Stimulated activated CD4-positive, alpha-beta T cell treated with anti-CD3 and anti-CD28 coated beads, Interleukin-15, amount 100 ng/mL, for 24 hours (primary cell): ENCODE measurements around the gene ALDH3B2.

ENCODE experiments used
- DNase-seq: peaks from one replicate; pipeline ENCODE4 v3.0.0-alpha.2; 2020

The ALDH3B2 gene

DNA sequence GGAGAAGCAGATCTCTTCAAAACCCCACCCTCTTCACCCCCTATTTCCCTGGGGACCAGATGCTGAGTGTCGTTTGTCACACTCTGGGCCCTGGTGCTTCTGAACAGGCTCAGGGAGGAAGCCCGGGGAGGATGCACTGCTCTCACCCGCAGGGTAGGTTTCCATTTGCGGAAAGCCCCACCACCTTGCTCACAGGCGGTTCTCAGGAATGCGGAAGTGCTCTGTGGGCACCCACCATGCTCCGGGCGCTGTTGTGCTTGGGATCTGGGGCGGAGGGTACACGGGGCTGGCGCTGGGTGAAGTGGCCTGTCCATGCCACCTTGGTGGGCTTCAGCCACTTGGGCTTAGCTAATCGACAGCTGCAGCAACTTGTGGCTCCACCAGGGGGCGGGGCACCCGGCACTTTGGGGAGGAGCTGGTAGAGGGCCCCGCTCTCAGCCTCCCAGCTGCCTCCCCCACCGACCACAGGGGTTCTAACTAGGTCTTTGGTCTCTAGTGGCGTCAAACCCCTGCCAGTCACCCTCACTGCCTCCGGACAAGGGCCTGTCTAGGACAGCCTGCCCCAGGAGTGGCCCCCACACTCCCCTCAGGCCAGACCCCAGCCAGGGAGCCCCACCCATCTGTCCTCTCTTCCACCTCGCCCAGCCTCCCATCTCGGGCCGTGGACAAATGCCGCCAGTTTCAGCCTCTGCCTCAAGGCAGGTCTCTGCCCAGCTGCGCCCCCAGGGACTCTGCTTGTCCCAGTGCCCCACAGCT is 60.3 kb downstream of the ALDH3B2 start:
- DNase-seq, result peak; percentile 88

- DNase-seq, result no peak
Observed at GRCh38 chr11:67613313-67613959, 61.0 kb downstream of the ALDH3B2 start.

DNA sequence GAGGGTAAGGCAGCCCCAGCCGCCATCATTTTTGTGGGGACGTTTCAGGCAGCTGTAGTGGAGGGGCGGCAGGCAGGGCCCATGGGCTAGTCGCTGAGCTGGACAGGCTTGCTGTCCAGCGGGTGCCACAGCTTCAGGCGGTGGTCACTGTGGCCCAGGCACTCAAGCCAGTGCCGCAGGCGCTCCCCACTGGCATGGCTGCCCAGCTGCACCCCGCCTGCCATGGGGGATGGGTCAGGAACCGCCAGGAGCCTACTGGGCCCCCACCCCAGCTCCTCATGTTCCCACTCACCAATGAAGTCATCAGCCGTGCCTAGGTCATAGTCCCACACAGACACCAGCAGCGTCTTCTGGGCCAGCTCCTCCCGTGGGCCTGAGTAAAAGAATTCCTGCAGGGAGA is 61.7 kb downstream of the ALDH3B2 start:
- no peak for DNase-seq
